GM12878 (cell line): ENCODE measurements around the gene ARL4C. TPM values are rescaled to one million over a fixed set of nuclear protein-coding genes. Genes with fewer than 3 reads are reported as not detected.

Source experiments
- ATAC-seq: fragments of 200-7000 bp; cut with Tn5 transposase; 3 replicates; pipeline ENCODE4 v1.9.1; 2020; ENCODE audit warnings: mild to moderate bottlenecking, moderate library complexity
- BruUV-seq: library from RNA; stranded (reverse); fragments of 400-500 nt; replicated peaks from 2 replicates; lab custom pipeline; 2021; lab: Mats Ljungman, UMichigan
- CTCF ChIA-PET: fragments of 300-600 bp; sonication (Branson Sonifier 250); formaldehyde crosslinking; extraction: SDS; loops from one replicate; lab custom pipeline; 2021; ENCODE audit warnings: inconsistent platforms; lab: Yijun Ruan, JAX
- POLR2A ChIA-PET: fragments of 350-600 bp; formaldehyde crosslinking; extraction: SDS; loops from one replicate; lab custom pipeline; 2021; ENCODE audit warnings: inconsistent platforms; lab: Charles Lee
- RAD21 ChIA-PET: fragments of 300-600 bp; sonication (Branson Sonifier 250); formaldehyde crosslinking; loops from one replicate; lab custom pipeline; 2023; ENCODE audit warnings: antibody characterized with exemption; ENCODE audit not compliant: unreplicated experiment; lab: Charles Lee
- SMC1A ChIA-PET: fragments of 300-600 bp; sonication (Branson Sonifier 250); formaldehyde crosslinking; loops from one replicate; lab custom pipeline; 2023; ENCODE audit not compliant: unreplicated experiment, uncharacterized antibody; lab: Charles Lee
- DNase-seq: peaks from one replicate; pipeline ENCODE4 v3.0.0-alpha.2; 2011; ENCODE audit warnings: low read depth, low spot score
- FAIRE-seq: peaks from 3 replicates; lab custom pipeline; 2011; peaks lifted over from hg19 to GRCh38; lab: Jason Lieb, UNC
- H2AFZ ChIP-seq: 2 replicates; pipeline ENCODE4 v1.6.0; 2011; ENCODE audit warnings: low read depth, low read length, control low read depth; ENCODE audit not compliant: control insufficient read depth
- H3K27ac ChIP-seq: 2 replicates; pipeline ENCODE4 v1.5.1; 2011; ENCODE audit warnings: control low read depth; ENCODE audit not compliant: control insufficient read depth, insufficient read depth
- H3K27me3 ChIP-seq, 2 experiments: replicated peaks in 1 of 2; 2 replicates each; pipeline versions ENCODE4 v1.6.0 to v1.6.1; 2011; ENCODE audit warnings: low read length in 1 of 2; ENCODE audit not compliant: control insufficient read depth in 2 of 2, insufficient read depth in 2 of 2
- H3K36me3 ChIP-seq, 2 experiments: 2 replicates each; pipeline ENCODE4 v1.5.1; 2011; ENCODE audit warnings: low read length in 1 of 2; ENCODE audit not compliant: control insufficient read depth in 2 of 2, insufficient read depth in 2 of 2
- H3K4me1 ChIP-seq: 2 replicates; pipeline ENCODE4 v1.6.1; 2011; ENCODE audit warnings: mild to moderate bottlenecking, low read length, moderate library complexity, mixed read lengths; ENCODE audit not compliant: control insufficient read depth, insufficient read depth
- H3K4me2 ChIP-seq: 2 replicates; pipeline ENCODE4 v1.6.0; 2011; ENCODE audit warnings: control low read depth; ENCODE audit not compliant: control insufficient read depth, insufficient read depth
- H3K4me3 ChIP-seq: fragments of 200-600 bp; sonication (generic); 2 replicates; pipeline ENCODE4 v1.5.1; 2016
- H3K79me2 ChIP-seq: 2 replicates; pipeline ENCODE4 v1.6.0; 2011; ENCODE audit warnings: low read length; ENCODE audit not compliant: control insufficient read depth, insufficient read depth
- H3K9ac ChIP-seq: 2 replicates; pipeline ENCODE4 v1.8.0; 2011; ENCODE audit warnings: low read length, control low read depth, mixed read lengths; ENCODE audit not compliant: control insufficient read depth, insufficient read depth
- H3K9me3 ChIP-seq: replicated peaks from 3 replicates; pipeline ENCODE4 v1.5.1; 2011; ENCODE audit warnings: mild to moderate bottlenecking, low read length; ENCODE audit not compliant: control insufficient read depth, insufficient read depth
- H4K20me1 ChIP-seq: 2 replicates; pipeline ENCODE4 v1.6.0; 2011; ENCODE audit not compliant: control insufficient read depth, insufficient read depth
- E4F1 ChIP-seq: fragments of 450-650 bp; IDR thresholded peaks from 2 replicates; pipeline ENCODE4 v1.6.1; 2018; ENCODE audit warnings: borderline replicate concordance, mild to moderate bottlenecking; ENCODE audit not compliant: partially characterized antibody
- POU2F2 ChIP-seq: IDR thresholded peaks from 3 replicates; pipeline ENCODE4 v1.6.1; 2011; ENCODE audit warnings: low read depth, mild to moderate bottlenecking, low read length, borderline replicate concordance
- RAD21 ChIP-seq: IDR thresholded peaks from 2 replicates; pipeline ENCODE4 v1.6.1; 2011; ENCODE audit warnings: mild to moderate bottlenecking, low read depth, low read length, moderate library complexity; ENCODE audit not compliant: insufficient read depth
- RELA ChIP-seq: fragments of 450-650 bp; IDR thresholded peaks from 2 replicates; pipeline ENCODE4 v1.8.0; 2014; ENCODE audit warnings: borderline replicate concordance; ENCODE audit not compliant: partially characterized antibody
- ZNF274 ChIP-seq: IDR thresholded peaks from one replicate; pipeline ENCODE4 v1.8.0; 2011; ENCODE audit not compliant: insufficient read length, insufficient read depth
- WGBS: methylation state at CpG from one replicate; pipeline ENCODE4 v1.1.6; 2016; ENCODE audit warnings: low lambda C conversion rate; ENCODE audit not compliant: insufficient replicate concordance, insufficient coverage; ENCODE audit errors: missing lambda C conversion rate; 5-methylcytosine and 5-hydroxymethylcytosine counted together
- in situ Hi-C: fragments of 300-500 bp; cut with MboI; formaldehyde crosslinking; loops from 9 replicates; pipeline ENCODE4 v1.14.3; 2018; ENCODE audit warnings: mixed read lengths
- intact Hi-C: fragments of 100-400 bp; cut with micrococcal nuclease; formaldehyde crosslinking; loops from one replicate; pipeline ENCODE4 v1.14.2; 2022; ENCODE audit not compliant: unreplicated experiment
- polyA plus RNA-seq, 11 experiments: library from polyadenylated mRNA; depleted of rRNA in 4 of 11; unstranded in 6 of 11; stranded (reverse) in 5 of 11; fragments of >200 nt; fragmentation: Nextera tagmentation in 4 of 11; fragmentation: Illumina TruSeq in 1 of 11; extraction: Ambion mirVana in 4 of 11; extraction: Trizol in 1 of 11; gene quantifications; 1 replicate in 1 of 11; 2 replicates in 10 of 11; pipeline versions ENCODE4 v1.2.1 to v1.2.3, GENCODE V29; 2011 to 2016; ENCODE audit warnings: inconsistent platforms in 2 of 11, missing spikeins in 2 of 11, low read depth in 1 of 11
- total RNA-seq, 4 experiments: library from RNA; depleted of rRNA in 3 of 4; stranded (reverse); fragments of >200 nt in 3 of 4; fragmentation: Illumina TruSeq in 1 of 4; extraction: Trizol in 1 of 4; gene quantifications; 2 replicates each; pipeline versions ENCODE4 v1.2.1 to v1.2.3, GENCODE V29; 2013 to 2021

ARL4C gene
- total and polyA plus RNA-seq, 10 of the 15 experiments (the other 5 are each of a cell fraction or from before 2014, with no cell fraction given) = 0.03 to 0.72 (median 0.06) TPM; not detected in 4

DNA sequence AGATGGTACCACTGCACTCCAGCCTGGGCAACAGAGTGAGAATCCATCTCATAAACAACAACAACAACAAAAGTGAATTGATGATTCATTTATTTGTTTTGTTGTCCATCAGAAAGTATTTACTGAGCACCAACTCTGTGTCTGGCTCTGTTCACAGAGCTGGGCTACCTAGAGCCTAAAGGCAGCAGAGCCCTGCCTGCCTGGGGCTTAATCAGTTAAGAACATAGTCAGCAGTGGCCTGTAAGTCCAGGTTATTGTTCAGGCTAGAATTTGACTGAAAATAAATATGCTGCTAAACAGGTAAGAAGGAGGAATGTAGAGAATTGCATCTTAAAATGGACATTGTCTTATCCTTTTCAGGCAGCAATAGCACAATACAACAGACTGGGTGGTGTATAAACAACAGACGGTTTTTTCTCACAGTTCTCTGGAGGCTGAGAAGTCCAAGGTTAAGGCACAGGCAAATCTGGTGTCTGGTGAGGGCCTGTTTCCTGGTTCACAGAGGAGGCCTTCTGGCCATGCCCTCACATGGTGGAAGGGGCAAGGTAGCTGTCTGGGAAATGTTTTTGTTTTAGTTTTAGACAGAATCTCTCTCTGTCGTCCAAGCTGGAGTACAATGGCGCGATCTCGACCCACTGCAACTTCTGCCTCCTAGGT, 22.2 kb upstream of the ARL4C start:
- ATAC-seq = no peak
- in situ Hi-C loops = no loop called here
- no peak for FAIRE-seq

DNA sequence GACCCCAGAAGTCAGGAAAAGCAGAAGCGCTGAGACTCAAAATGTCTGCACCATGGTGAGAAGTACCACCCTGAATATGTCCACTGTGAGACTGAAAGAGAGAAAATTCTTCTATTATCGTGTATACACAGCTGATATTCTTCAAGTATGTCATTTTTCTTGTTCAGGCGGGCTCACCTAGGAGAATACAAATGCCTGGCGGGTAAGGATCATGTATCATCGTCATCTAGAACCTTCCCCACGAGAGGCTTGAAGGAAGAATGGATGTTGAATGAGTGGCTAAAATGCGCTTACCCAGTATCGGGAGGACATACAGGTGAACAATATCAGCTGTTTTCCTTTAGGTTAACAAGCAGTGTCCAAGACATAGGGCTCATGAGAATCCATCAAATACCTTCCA, 21.1 kb upstream of the ARL4C start:
- in situ Hi-C loops = no loop called here
- Histone ChIP-seq H3K36me3 (no peaks in the 10 kb centered on the region), H3K4me3 (no peak overlapping the region), H3K9me3 (no peaks in the 10 kb centered on the region), H4K20me1 (no peaks in the 10 kb centered on the region), H3K4me1 (no peaks in the 10 kb centered on the region), H3K9ac (no peak overlapping the region), H3K79me2 (no peaks in the 10 kb centered on the region), H2AFZ (no peak overlapping the region), H3K27ac (no peak overlapping the region), H3K4me2 (no peak overlapping the region), H3K27me3 (no peaks in the 10 kb centered on the region)
- ChIA-PET RAD21 (no interaction called here), CTCF (no interaction called here), POLR2A (no interaction called here), SMC1A (interaction anchor here (0.6 kb wide), 1 partner anchor 329 kb away, joined by 3 read pairs; no protein-coding TSS in a partner anchor)
- ATAC-seq = no peak
- no TSS peak for BruUV-seq
- WGBS = 43% methylated on average over 8 of the region's 8 CpGs
- FAIRE-seq = no peak
- no peak for DNase-seq
- TF ChIP-seq RAD21 (no peak), ZNF274 (no peak), E4F1 (no peak)
- intact Hi-C loops = no loop called here

More for the DNA sequence above, 22.2 kb upstream of the ARL4C start:
- intact Hi-C loops = no loop called here
- Histone ChIP-seq H3K27me3 (no peaks in the 10 kb centered on the region), H4K20me1 (no peaks in the 10 kb centered on the region), H3K4me1 (no peaks in the 10 kb centered on the region), H3K9ac (no peak overlapping the region), H3K4me2 (no peak overlapping the region), H3K4me3 (no peak overlapping the region), H3K9me3 (no peaks in the 10 kb centered on the region), H2AFZ (no peak overlapping the region), H3K79me2 (no peaks in the 10 kb centered on the region), H3K36me3 (no peaks in the 10 kb centered on the region), H3K27ac (no peak overlapping the region)
- BruUV-seq = no TSS peak
- TF ChIP-seq POU2F2 = no peak
- TF ChIP-seq RELA = no peak
- ChIA-PET SMC1A (no interaction called here), RAD21 (no interaction called here), CTCF (no interaction called here), POLR2A (no interaction called here)
- no peak for DNase-seq
- 56% methylated on average over 5 of the region's 5 CpGs for WGBS
